Activated B cell treated with CpG ODN at 0.5 μM for 24 hours (primary cell): ENCODE measurements around the gene ROBO3. TPM values are rescaled to one million over a fixed set of nuclear protein-coding genes. Genes with fewer than 3 reads are reported as not detected.
A peak's percentile ranks its signal among the peaks of the same experiment; 100 is the strongest.

Source experiments
- ATAC-seq: fragments of 200-7000 bp; cut with Tn5 transposase; one replicate; pipeline ENCODE4 v1.10.0; 2021; ENCODE audit warnings: low read depth, mild to moderate bottlenecking, moderate library complexity
- CTCF ChIA-PET: fragments of 350-600 bp; sonication (Branson Sonifier 250); formaldehyde crosslinking; loops from one replicate; lab custom pipeline; 2021; ENCODE audit warnings: antibody characterized with exemption; lab: Charles Lee
- POLR2A ChIA-PET: fragments of 350-600 bp; sonication (Branson Sonifier 250); formaldehyde crosslinking; loops from one replicate; lab custom pipeline; 2021; ENCODE audit warnings: antibody characterized with exemption; lab: Charles Lee
- DNase-seq: peaks from one replicate; pipeline ENCODE4 v3.0.0; 2022
- H3K27ac Mint-ChIP-seq: one replicate; pipeline ENCODE4 v1.8.0; 2020; ENCODE audit warnings: mixed read lengths
- H3K27me3 Mint-ChIP-seq: one replicate; pipeline ENCODE4 v1.8.0; 2021; ENCODE audit warnings: mixed read lengths
- H3K36me3 Mint-ChIP-seq: one replicate; pipeline ENCODE4 v1.8.0; 2021; ENCODE audit warnings: low read depth, mixed read lengths
- H3K4me1 Mint-ChIP-seq: one replicate; pipeline ENCODE4 v1.8.0; 2021; ENCODE audit warnings: mixed read lengths
- H3K4me3 Mint-ChIP-seq: one replicate; pipeline ENCODE4 v1.8.0; 2020; ENCODE audit warnings: mild to moderate bottlenecking, mixed read lengths
- H3K9me3 Mint-ChIP-seq: one replicate; pipeline ENCODE4 v1.8.0; 2020; ENCODE audit warnings: mixed read lengths
- CTCF ChIP-seq: fragments of 200-600 bp; IDR thresholded peaks from one replicate; pipeline ENCODE4 v1.8.0; 2022; ENCODE audit warnings: antibody characterized with exemption, mild to moderate bottlenecking
- intact Hi-C: fragments of 100-400 bp; cut with micrococcal nuclease; formaldehyde crosslinking; loops from one replicate; pipeline ENCODE4 v1.15.1; 2024
- total RNA-seq: library from RNA; stranded (reverse); gene quantifications from 2 replicates; pipeline ENCODE4 v1.2.3, GENCODE V29; 2022

Gene ROBO3
- total RNA-seq, 1 donor from 2014 or later = 1.5 TPM

GRCh38 chr11:124920870-124921609 is 55.8 kb downstream of the ROBO3 start:
- H3K27ac Mint-ChIP-seq = no peak overlapping the region
- ATAC-seq (peak; percentile 78), DNase-seq (peak; percentile 42)
- TF ChIP-seq CTCF = no peak
- CTCF ChIA-PET = no interaction called here
- no peaks in the 10 kb centered on the region for H3K9me3 Mint-ChIP-seq
- H3K4me1 Mint-ChIP-seq = peaks cover 3% of the 10 kb centered on the region
- POLR2A ChIA-PET = interaction anchor here (1.2 kb wide), 1 partner anchor 33 kb away, joined by 4 read pairs; the partner anchor contains the start of gene CCDC15
- intact Hi-C loops = no loop called here
- peak overlapping the region; percentile 65 for H3K4me3 Mint-ChIP-seq
- H3K27me3 Mint-ChIP-seq = peaks cover 35% of the 10 kb centered on the region
- H3K36me3 Mint-ChIP-seq = no peaks in the 10 kb centered on the region

- H3K36me3 Mint-ChIP-seq = no peaks in the 10 kb centered on the region
- ChIA-PET POLR2A (no interaction called here), CTCF (no interaction called here)
- no peak overlapping the region for H3K4me3 Mint-ChIP-seq
- ATAC-seq (no peak), DNase-seq (no peak)
- intact Hi-C loops = no loop called here
- H3K27me3 Mint-ChIP-seq = peaks cover 32% of the 10 kb centered on the region
- no peak for TF ChIP-seq CTCF
- H3K4me1 Mint-ChIP-seq = peaks cover 3% of the 10 kb centered on the region
- no peaks in the 10 kb centered on the region for H3K9me3 Mint-ChIP-seq
- H3K27ac Mint-ChIP-seq = no peak overlapping the region
These were observed 57.6 kb downstream of the ROBO3 start for GRCh38 chr11:124922831-124923230.

GRCh38 chr11:124923296-124923695 is 58.1 kb downstream of the ROBO3 start:
- intact Hi-C loops = no loop called here
- no peak for DNase-seq

GRCh38 chr11:124928942-124929665 is 63.9 kb downstream of the ROBO3 start:
- Mint-ChIP-seq H3K27ac (no peak overlapping the region), H3K36me3 (no peaks in the 10 kb centered on the region), H3K9me3 (no peaks in the 10 kb centered on the region), H3K4me3 (no peak overlapping the region), H3K27me3 (peaks cover 8% of the 10 kb centered on the region), H3K4me1 (peaks cover 3% of the 10 kb centered on the region)
- DNase-seq = no peak
- ChIA-PET CTCF (no interaction called here), POLR2A (no interaction called here)
- no peak for TF ChIP-seq CTCF
- no peak for ATAC-seq
- intact Hi-C loops = no loop called here

More at GRCh38 chr11:124923296-124923695, 58.1 kb downstream of the ROBO3 start:
- Mint-ChIP-seq H3K27ac (no peak overlapping the region), H3K4me3 (no peak overlapping the region), H3K9me3 (no peaks in the 10 kb centered on the region), H3K36me3 (no peaks in the 10 kb centered on the region), H3K4me1 (peaks cover 3% of the 10 kb centered on the region), H3K27me3 (peaks cover 32% of the 10 kb centered on the region)
- no peak for TF ChIP-seq CTCF
- POLR2A ChIA-PET = no interaction called here
- ATAC-seq = no peak
- CTCF ChIA-PET = no interaction called here

GRCh38 chr11:124930799-124931198 is 65.6 kb downstream of the ROBO3 start:
- CTCF ChIA-PET = no interaction called here
- intact Hi-C loops = no loop called here
- H3K36me3 Mint-ChIP-seq = no peaks in the 10 kb centered on the region
- H3K27ac Mint-ChIP-seq = no peak overlapping the region
- DNase-seq (no peak), ATAC-seq (no peak)
- POLR2A ChIA-PET = no interaction called here
- peaks cover 3% of the 10 kb centered on the region for H3K4me1 Mint-ChIP-seq
- H3K9me3 Mint-ChIP-seq = no peaks in the 10 kb centered on the region
- TF ChIP-seq CTCF = no peak
- peaks cover 4% of the 10 kb centered on the region for H3K27me3 Mint-ChIP-seq
- no peak overlapping the region for H3K4me3 Mint-ChIP-seq
